Activated naive CD4-positive, alpha-beta T cell treated with anti-CD3 and anti-CD28 coated beads, Interleukin-2, amount 50 U/mL, for 72 hours (primary cell): ENCODE results near the gene CCL1. TPM values are rescaled to one million over a fixed set of nuclear protein-coding genes. Genes with fewer than 3 reads are reported as not detected.

Experiments used
- ATAC-seq, 2 donors: fragments of 150-1000 bp; cut with Tn5 transposase; 2 replicates each; pipeline ENCODE4 v1.10.0; 2021; ENCODE audit warnings: mild to moderate bottlenecking in 2 of 2, moderate library complexity in 2 of 2
- DNase-seq, 2 donors: peaks; one replicate each; pipeline ENCODE4 v3.0.0; 2021 to 2022; ENCODE audit warnings: low spot score in 2 of 2
- H3K27ac Mint-ChIP-seq, 2 donors: one replicate each; pipeline ENCODE4 v1.8.0; 2022; ENCODE audit warnings: mild to moderate bottlenecking in 2 of 2, mixed read lengths in 2 of 2
- H3K36me3 Mint-ChIP-seq, 2 donors: one replicate each; pipeline ENCODE4 v1.8.0; 2022; ENCODE audit warnings: mixed read lengths in 2 of 2
- H3K9me3 Mint-ChIP-seq, 2 donors: one replicate each; pipeline ENCODE4 v1.8.0; 2022; ENCODE audit warnings: mixed read lengths in 2 of 2
- total RNA-seq, 2 donors: library from RNA; stranded (reverse); gene quantifications; one replicate each; pipeline ENCODE4 v1.2.3, GENCODE V29; 2022

The CCL1 gene
- total RNA-seq, 2 donors from 2014 or later = not detected

GRCh38 chr17:34368946-34369500 lies 6.0 kb upstream of the CCL1 start:
- ATAC-seq = no peak
- no peak for DNase-seq
- no peaks in the 10 kb centered on the region for H3K9me3 Mint-ChIP-seq
- no peak overlapping the region for H3K27ac Mint-ChIP-seq
- H3K36me3 Mint-ChIP-seq = no peaks in the 10 kb centered on the region

- Mint-ChIP-seq H3K27ac (no peak overlapping the region), H3K36me3 (no peaks in the 10 kb centered on the region), H3K9me3 (no peaks in the 10 kb centered on the region)
- ATAC-seq = no peak
- no peak for DNase-seq
Measured at GRCh38 chr17:34368196-34368945, 5.3 kb upstream of the CCL1 start.

GRCh38 chr17:34367486-34368195 lies 4.6 kb upstream of the CCL1 start:
- no peak for ATAC-seq

GRCh38 chr17:34366529-34367107 lies 3.6 kb upstream of the CCL1 start:
- DNase-seq = no peak
- H3K27ac Mint-ChIP-seq = no peak overlapping the region
- H3K36me3 Mint-ChIP-seq = no peaks in the 10 kb centered on the region
- H3K9me3 Mint-ChIP-seq = no peaks in the 10 kb centered on the region
- ATAC-seq = no peak

More at GRCh38 chr17:34367486-34368195, 4.6 kb upstream of the CCL1 start:
- no peak overlapping the region for H3K27ac Mint-ChIP-seq
- no peaks in the 10 kb centered on the region for H3K36me3 Mint-ChIP-seq
- DNase-seq = no peak
- H3K9me3 Mint-ChIP-seq = no peaks in the 10 kb centered on the region

GRCh38 chr17:34366010-34366409 lies 3.0 kb upstream of the CCL1 start:
- no peaks in the 10 kb centered on the region for H3K36me3 Mint-ChIP-seq
- no peak for ATAC-seq
- H3K9me3 Mint-ChIP-seq = no peaks in the 10 kb centered on the region
- DNase-seq = no peak
- no peak overlapping the region for H3K27ac Mint-ChIP-seq

GRCh38 chr17:34365340-34365739 lies 2.3 kb upstream of the CCL1 start:
- ATAC-seq (no peak), DNase-seq (no peak)
- Mint-ChIP-seq H3K36me3 (no peaks in the 10 kb centered on the region), H3K27ac (no peak overlapping the region), H3K9me3 (no peaks in the 10 kb centered on the region)

GRCh38 chr17:34364751-34365150 lies 1.7 kb upstream of the CCL1 start:
- ATAC-seq (no peak), DNase-seq (no peak)
- no peaks in the 10 kb centered on the region for H3K9me3 Mint-ChIP-seq
- H3K36me3 Mint-ChIP-seq = no peaks in the 10 kb centered on the region
- no peak overlapping the region for H3K27ac Mint-ChIP-seq

GRCh38 chr17:34361478-34362061 lies 1.5 kb downstream of the CCL1 start:
- Mint-ChIP-seq H3K27ac (no peak overlapping the region), H3K9me3 (no peaks in the 10 kb centered on the region), H3K36me3 (no peaks in the 10 kb centered on the region)
- DNase-seq = peak; percentile 65 to 79
- ATAC-seq = peak; percentile 86 to 95

- no peaks in the 10 kb centered on the region for H3K36me3 Mint-ChIP-seq
- DNase-seq (no peak), ATAC-seq (no peak)
- no peak overlapping the region for H3K27ac Mint-ChIP-seq
- H3K9me3 Mint-ChIP-seq = no peaks in the 10 kb centered on the region
Measured at GRCh38 chr17:34360601-34361270, 2.3 kb downstream of the CCL1 start.

GRCh38 chr17:34358631-34359030 lies 4.4 kb downstream of the CCL1 start:
- ATAC-seq = no peak
- Mint-ChIP-seq H3K27ac (no peak overlapping the region), H3K9me3 (no peaks in the 10 kb centered on the region)

GRCh38 chr17:34357398-34357797 lies 5.6 kb downstream of the CCL1 start:
- no peak for DNase-seq
- Mint-ChIP-seq H3K36me3 (no peaks in the 10 kb centered on the region), H3K27ac (no peak overlapping the region)

More at GRCh38 chr17:34358631-34359030, 4.4 kb downstream of the CCL1 start:
- H3K36me3 Mint-ChIP-seq = no peaks in the 10 kb centered on the region
- DNase-seq = no peak

GRCh38 chr17:34356194-34356593 lies 6.8 kb downstream of the CCL1 start, which contains the start of gene CCL13:
Gene CCL13 (plus strand): TSS chr17:34356480. CDS start chr17:34356527, 47 bp downstream.
- DNase-seq (no peak), ATAC-seq (no peak)
- Mint-ChIP-seq H3K9me3 (no peaks in the 10 kb centered on the region), H3K36me3 (no peaks in the 10 kb centered on the region), H3K27ac (no peak within 1 kb of the TSS)

More at GRCh38 chr17:34357398-34357797, 5.6 kb downstream of the CCL1 start:
- H3K9me3 Mint-ChIP-seq = no peaks in the 10 kb centered on the region
- ATAC-seq = no peak

GRCh38 chr17:34354637-34355036 lies 8.4 kb downstream of the CCL1 start:
- DNase-seq (no peak), ATAC-seq (no peak)
- Mint-ChIP-seq H3K36me3 (no peaks in the 10 kb centered on the region), H3K27ac (no peak overlapping the region), H3K9me3 (no peaks in the 10 kb centered on the region)

GRCh38 chr17:34352191-34352590 lies 10.8 kb downstream of the CCL1 start:
- no peak for DNase-seq
- Mint-ChIP-seq H3K9me3 (no peaks in the 10 kb centered on the region), H3K27ac (no peak overlapping the region), H3K36me3 (no peaks in the 10 kb centered on the region)
- ATAC-seq = no peak

GRCh38 chr17:34351096-34351495 lies 11.9 kb downstream of the CCL1 start:
- Mint-ChIP-seq H3K27ac (no peak overlapping the region), H3K36me3 (no peaks in the 10 kb centered on the region), H3K9me3 (no peaks in the 10 kb centered on the region)
- no peak for DNase-seq
- no peak for ATAC-seq

GRCh38 chr17:34349751-34350150 lies 13.3 kb downstream of the CCL1 start:
- DNase-seq = no peak
- no peaks in the 10 kb centered on the region for H3K9me3 Mint-ChIP-seq
- H3K27ac Mint-ChIP-seq = no peak overlapping the region
- H3K36me3 Mint-ChIP-seq = no peaks in the 10 kb centered on the region
- ATAC-seq = no peak
